ENCODE measurements around the gene PARD3. TPM values are rescaled to one million over a fixed set of nuclear protein-coding genes. Genes with fewer than 3 reads are reported as not detected.

Gene PARD3
- total and polyA plus RNA-seq, 7 experiments from 2014 or later: 0.19 to 1.2 (median 0.43) TPM

- CTCF ChIA-PET: no interaction called here
These were observed 230.9 kb downstream of the PARD3 start for GRCh38 chr10:34584164-34584563.

GRCh38 chr10:34581801-34582532, 233.1 kb downstream of the PARD3 start:
- Histone ChIP-seq H3K36me3 (ENCODE audit: control insufficient read depth in 2 of 3, insufficient read depth in 3 of 3, low read length in 3 of 3) (no peaks in the 10 kb centered on the region), H3K4me3 (ENCODE audit: low read length) (no peak overlapping the region), H3K4me1 (ENCODE audit: control insufficient read depth in 2 of 2, insufficient read depth in 2 of 2, low read length in 2 of 2) (no peaks in the 10 kb centered on the region), H3K27me3 (ENCODE audit: control insufficient read depth in 2 of 2, insufficient read depth in 2 of 2, low read length in 2 of 2) (no peaks in the 10 kb centered on the region), H3K27ac (ENCODE audit: low read depth, low read length) (no peak overlapping the region), H3K9me3 (ENCODE audit: control insufficient read depth in 2 of 3, low read length in 3 of 3) (no peaks in the 10 kb centered on the region)
- ChIA-PET CTCF (no interaction called here), POLR2A (no interaction called here)
- Mint-ChIP-seq H3K36me3 (no peaks in the 10 kb centered on the region), H3K4me1 (no peaks in the 10 kb centered on the region), H3K9me3 (no peaks in the 10 kb centered on the region), H3K27ac (no peak overlapping the region), H3K27me3 (peaks cover 0 to 11% (median 4%) of the 10 kb centered on the region in 5 donors), H3K4me3 (no peak overlapping the region)
- ATAC-seq: no peak
- DNase-seq: no peak
- intact Hi-C loops (cut with micrococcal nuclease): no loop called here

More at GRCh38 chr10:34584164-34584563, 230.9 kb downstream of the PARD3 start:
- no peaks in the 10 kb centered on the region for H3K36me3 Mint-ChIP-seq
- Histone ChIP-seq H3K4me1 (ENCODE audit: control insufficient read depth in 2 of 2, insufficient read depth in 2 of 2, low read length in 2 of 2) (no peaks in the 10 kb centered on the region), H3K27me3 (ENCODE audit: control insufficient read depth in 2 of 2, insufficient read depth in 2 of 2, low read length in 2 of 2) (no peaks in the 10 kb centered on the region), H3K9me3 (ENCODE audit: control insufficient read depth in 2 of 3, low read length in 3 of 3) (no peaks in the 10 kb centered on the region), H3K36me3 (ENCODE audit: control insufficient read depth in 2 of 3, insufficient read depth in 3 of 3, low read length in 3 of 3) (no peaks in the 10 kb centered on the region), H3K4me3 (ENCODE audit: low read length) (no peak overlapping the region), H3K27ac (ENCODE audit: low read depth, low read length) (no peak overlapping the region)
- intact Hi-C loops (cut with micrococcal nuclease): no loop called here
- DNase-seq (no peak), ATAC-seq (no peak)
- H3K27ac Mint-ChIP-seq: no peak overlapping the region
- H3K4me1 Mint-ChIP-seq: no peaks in the 10 kb centered on the region
- H3K27me3 Mint-ChIP-seq: peaks cover 0 to 11% (median 4%) of the 10 kb centered on the region in 5 donors
- H3K4me3 Mint-ChIP-seq: no peak overlapping the region
- POLR2A ChIA-PET: no interaction called here
- no peaks in the 10 kb centered on the region for H3K9me3 Mint-ChIP-seq

GRCh38 chr10:34580643-34581042, 234.5 kb downstream of the PARD3 start:
- H3K27ac ChIP-seq (ENCODE audit: low read depth, low read length): no peak overlapping the region
- H3K9me3 Mint-ChIP-seq: no peaks in the 10 kb centered on the region
- intact Hi-C loops (cut with micrococcal nuclease): no loop called here
- H3K9me3 ChIP-seq (ENCODE audit: control insufficient read depth in 2 of 3, low read length in 3 of 3): no peaks in the 10 kb centered on the region
- no peaks in the 10 kb centered on the region for H3K36me3 ChIP-seq (ENCODE audit: control insufficient read depth in 2 of 3, insufficient read depth in 3 of 3, low read length in 3 of 3)
- H3K4me1 ChIP-seq (ENCODE audit: control insufficient read depth in 2 of 2, insufficient read depth in 2 of 2, low read length in 2 of 2): no peaks in the 10 kb centered on the region
- peaks cover 0 to 18% (median 6%) of the 10 kb centered on the region in 5 donors for H3K27me3 Mint-ChIP-seq
- ChIA-PET POLR2A (no interaction called here), CTCF (interaction anchor here (0.7 kb wide), 1 partner anchor 18 kb away, joined by 4 read pairs; no protein-coding TSS in a partner anchor)
- H3K4me3 ChIP-seq (ENCODE audit: low read length): no peak overlapping the region
- H3K4me3 Mint-ChIP-seq: no peak overlapping the region
- ATAC-seq (no peak), DNase-seq (no peak)
- no peaks in the 10 kb centered on the region for H3K27me3 ChIP-seq (ENCODE audit: control insufficient read depth in 2 of 2, insufficient read depth in 2 of 2, low read length in 2 of 2)
- no peak overlapping the region for H3K27ac Mint-ChIP-seq
- no peaks in the 10 kb centered on the region for H3K36me3 Mint-ChIP-seq
- H3K4me1 Mint-ChIP-seq: no peaks in the 10 kb centered on the region

GRCh38 chr10:34580214-34580613, 234.9 kb downstream of the PARD3 start:
- intact Hi-C loops (cut with micrococcal nuclease): no loop called here
- Mint-ChIP-seq H3K4me1 (no peaks in the 10 kb centered on the region), H3K36me3 (no peaks in the 10 kb centered on the region), H3K4me3 (no peak overlapping the region), H3K27ac (no peak overlapping the region), H3K27me3 (peaks cover 0 to 18% (median 5%) of the 10 kb centered on the region in 5 donors), H3K9me3 (no peaks in the 10 kb centered on the region)
- Histone ChIP-seq H3K27me3 (ENCODE audit: control insufficient read depth in 2 of 2, insufficient read depth in 2 of 2, low read length in 2 of 2) (no peaks in the 10 kb centered on the region), H3K27ac (ENCODE audit: low read depth, low read length) (no peak overlapping the region), H3K4me1 (ENCODE audit: control insufficient read depth in 2 of 2, insufficient read depth in 2 of 2, low read length in 2 of 2) (no peaks in the 10 kb centered on the region), H3K36me3 (ENCODE audit: control insufficient read depth in 2 of 3, insufficient read depth in 3 of 3, low read length in 3 of 3) (no peaks in the 10 kb centered on the region), H3K4me3 (ENCODE audit: low read length) (no peak overlapping the region), H3K9me3 (ENCODE audit: control insufficient read depth in 2 of 3, low read length in 3 of 3) (no peaks in the 10 kb centered on the region)
- ATAC-seq (no peak), DNase-seq (no peak)
- ChIA-PET POLR2A (no interaction called here), CTCF (interaction anchor here (0.7 kb wide), 1 partner anchor 17 kb away, joined by 4 read pairs; no protein-coding TSS in a partner anchor)

GRCh38 chr10:34578468-34578867, 236.6 kb downstream of the PARD3 start:
- DNase-seq (no peak), ATAC-seq (no peak)
- intact Hi-C loops (cut with micrococcal nuclease): no loop called here
- Mint-ChIP-seq H3K36me3 (no peaks in the 10 kb centered on the region), H3K27me3 (peaks cover 0 to 7% (median 3%) of the 10 kb centered on the region in 5 donors), H3K4me3 (no peak overlapping the region), H3K4me1 (no peaks in the 10 kb centered on the region), H3K27ac (no peak overlapping the region), H3K9me3 (peaks cover 0 to 2% (median 0%) of the 10 kb centered on the region in 11 donors)
- ChIA-PET CTCF (no interaction called here), POLR2A (no interaction called here)
- Histone ChIP-seq H3K27me3 (ENCODE audit: control insufficient read depth in 2 of 2, insufficient read depth in 2 of 2, low read length in 2 of 2) (no peaks in the 10 kb centered on the region), H3K9me3 (ENCODE audit: control insufficient read depth in 2 of 3, low read length in 3 of 3) (no peaks in the 10 kb centered on the region), H3K27ac (ENCODE audit: low read depth, low read length) (no peak overlapping the region), H3K36me3 (ENCODE audit: control insufficient read depth in 2 of 3, insufficient read depth in 3 of 3, low read length in 3 of 3) (no peaks in the 10 kb centered on the region), H3K4me3 (ENCODE audit: low read length) (no peak overlapping the region), H3K4me1 (ENCODE audit: control insufficient read depth in 2 of 2, insufficient read depth in 2 of 2, low read length in 2 of 2) (no peaks in the 10 kb centered on the region)

- ChIA-PET CTCF (no interaction called here), POLR2A (no interaction called here)
- H3K27ac ChIP-seq (ENCODE audit: low read depth, low read length): no peak overlapping the region
- H3K36me3 ChIP-seq (ENCODE audit: control insufficient read depth in 2 of 3, insufficient read depth in 3 of 3, low read length in 3 of 3): no peaks in the 10 kb centered on the region
- no peak overlapping the region for H3K4me3 Mint-ChIP-seq
- peaks cover 0 to 10% (median 4%) of the 10 kb centered on the region in 5 donors for H3K27me3 Mint-ChIP-seq
- H3K36me3 Mint-ChIP-seq: no peaks in the 10 kb centered on the region
- peaks cover 0 to 3% (median 0%) of the 10 kb centered on the region in 11 donors for H3K9me3 Mint-ChIP-seq
- H3K4me3 ChIP-seq (ENCODE audit: low read length): no peak overlapping the region
- intact Hi-C loops (cut with micrococcal nuclease): no loop called here
- H3K27me3 ChIP-seq (ENCODE audit: control insufficient read depth in 2 of 2, insufficient read depth in 2 of 2, low read length in 2 of 2): no peaks in the 10 kb centered on the region
- ATAC-seq: no peak
- no peak overlapping the region for H3K27ac Mint-ChIP-seq
- no peaks in the 10 kb centered on the region for H3K4me1 Mint-ChIP-seq
- no peak for DNase-seq
- H3K9me3 ChIP-seq (ENCODE audit: control insufficient read depth in 2 of 3, low read length in 3 of 3): no peaks in the 10 kb centered on the region
- no peaks in the 10 kb centered on the region for H3K4me1 ChIP-seq (ENCODE audit: control insufficient read depth in 2 of 2, insufficient read depth in 2 of 2, low read length in 2 of 2)
These were observed 238.3 kb downstream of the PARD3 start for GRCh38 chr10:34576797-34577196.

- H3K36me3 Mint-ChIP-seq: no peaks in the 10 kb centered on the region
These were observed 239.2 kb downstream of the PARD3 start for GRCh38 chr10:34575882-34576281.

More at GRCh38 chr10:34575882-34576281, 239.2 kb downstream of the PARD3 start:
- no peaks in the 10 kb centered on the region for H3K4me1 Mint-ChIP-seq
- Histone ChIP-seq H3K4me3 (ENCODE audit: low read length) (no peak overlapping the region), H3K27me3 (ENCODE audit: control insufficient read depth in 2 of 2, insufficient read depth in 2 of 2, low read length in 2 of 2) (no peaks in the 10 kb centered on the region), H3K9me3 (ENCODE audit: control insufficient read depth in 2 of 3, low read length in 3 of 3) (no peaks in the 10 kb centered on the region), H3K27ac (ENCODE audit: low read depth, low read length) (no peak overlapping the region), H3K4me1 (ENCODE audit: control insufficient read depth in 2 of 2, insufficient read depth in 2 of 2, low read length in 2 of 2) (no peaks in the 10 kb centered on the region), H3K36me3 (ENCODE audit: control insufficient read depth in 2 of 3, insufficient read depth in 3 of 3, low read length in 3 of 3) (no peaks in the 10 kb centered on the region)
- ChIA-PET POLR2A (no interaction called here), CTCF (no interaction called here)
- no peak overlapping the region for H3K4me3 Mint-ChIP-seq
- H3K27me3 Mint-ChIP-seq: peaks cover 0 to 15% (median 4%) of the 10 kb centered on the region in 5 donors
- H3K27ac Mint-ChIP-seq: no peak overlapping the region
- DNase-seq (no peak), ATAC-seq (no peak)
- H3K9me3 Mint-ChIP-seq: peaks cover 0 to 3% (median 0%) of the 10 kb centered on the region in 11 donors
- intact Hi-C loops (cut with micrococcal nuclease): no loop called here

Measured in naive thymus-derived CD4-positive, alpha-beta T cell (primary cell).